Stimulated activated CD4-positive, alpha-beta T cell treated with anti-CD3 and anti-CD28 coated beads, Interleukin-2, amount 100 ng/mL, for 48 hours (primary cell): Measurements from ENCODE around the gene SMC3.

Experiments
- DNase-seq, 2 donors: peaks; one replicate each; pipeline ENCODE4 v3.0.0-alpha.2; 2020

The SMC3 gene

DNA sequence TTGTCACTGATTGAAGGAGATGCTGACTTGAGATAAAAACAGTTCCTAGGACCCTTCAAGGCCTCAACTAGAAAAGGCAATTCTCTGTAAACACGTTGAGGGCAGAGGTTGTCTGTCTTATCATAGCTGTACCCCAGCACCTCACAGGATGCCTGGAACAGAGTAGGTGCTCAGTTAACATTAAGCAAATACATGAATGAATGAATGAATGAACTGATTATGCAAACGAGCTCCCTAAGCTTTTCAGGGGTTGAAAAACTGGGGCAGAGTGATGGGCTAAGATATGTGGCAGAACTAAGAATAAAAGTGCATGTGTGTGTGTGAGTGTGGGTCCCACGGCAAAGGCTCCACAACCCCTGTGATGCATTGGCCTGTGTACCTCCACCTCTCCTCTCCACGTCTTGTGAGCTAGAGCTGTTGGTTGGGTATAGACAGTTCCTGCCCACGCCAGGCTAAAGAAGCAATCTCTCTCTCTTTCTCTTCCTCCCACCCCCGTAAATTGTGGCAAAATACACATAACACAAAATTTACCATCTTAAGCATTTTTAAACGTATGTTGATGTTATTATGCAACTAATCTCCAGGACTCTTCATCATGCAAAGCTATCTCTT is 20.9 kb upstream of the SMC3 start:
- DNase-seq = no peak

DNA sequence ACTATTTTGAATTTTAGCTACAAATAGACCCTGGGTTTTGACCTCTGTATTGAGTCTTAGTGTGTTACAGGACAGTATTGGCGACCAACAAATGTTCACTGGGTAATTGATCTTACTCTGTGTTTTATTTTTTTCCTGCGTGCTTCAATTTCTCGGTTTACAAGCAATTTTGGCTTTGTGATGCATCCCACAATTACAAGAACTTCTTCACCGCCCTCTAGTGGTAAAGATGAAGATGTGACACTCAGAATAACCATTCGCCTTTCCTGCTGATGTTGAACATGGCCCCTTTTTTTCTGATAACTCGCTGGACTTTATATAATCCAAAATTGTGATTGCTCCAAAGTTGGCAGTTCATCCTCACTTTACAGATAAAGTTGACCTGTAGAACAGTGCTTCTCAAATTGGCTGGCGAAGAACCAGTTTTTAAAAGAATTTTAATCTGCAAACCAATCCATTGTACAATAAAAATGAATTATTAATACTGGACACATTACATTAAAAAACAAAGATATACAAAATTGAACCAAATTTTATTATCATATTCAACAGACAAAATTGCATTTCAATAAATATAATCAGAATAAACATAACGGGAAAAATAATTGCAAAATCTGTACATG is 20.2 kb upstream of the SMC3 start:
- no peak for DNase-seq

DNA sequence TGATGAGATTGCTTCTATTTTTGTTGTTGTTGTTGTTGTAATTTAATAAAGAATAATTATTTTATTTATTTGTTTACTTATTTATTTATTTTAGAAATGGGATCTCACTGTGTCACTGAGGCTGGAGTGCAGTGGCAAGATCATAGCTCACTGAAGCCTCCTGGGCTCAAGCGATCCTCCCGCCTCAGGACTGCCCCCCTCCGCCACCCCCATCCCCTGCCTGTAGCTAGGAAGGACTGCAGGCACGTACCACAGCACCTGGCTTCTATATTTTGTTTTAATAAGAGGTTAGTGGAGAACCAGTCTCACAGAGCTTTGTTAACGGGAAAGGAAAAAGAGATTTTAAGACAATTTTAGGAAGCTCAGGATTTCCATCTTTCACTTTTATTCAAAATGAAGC is 19.5 kb upstream of the SMC3 start:
- DNase-seq = no peak

DNA sequence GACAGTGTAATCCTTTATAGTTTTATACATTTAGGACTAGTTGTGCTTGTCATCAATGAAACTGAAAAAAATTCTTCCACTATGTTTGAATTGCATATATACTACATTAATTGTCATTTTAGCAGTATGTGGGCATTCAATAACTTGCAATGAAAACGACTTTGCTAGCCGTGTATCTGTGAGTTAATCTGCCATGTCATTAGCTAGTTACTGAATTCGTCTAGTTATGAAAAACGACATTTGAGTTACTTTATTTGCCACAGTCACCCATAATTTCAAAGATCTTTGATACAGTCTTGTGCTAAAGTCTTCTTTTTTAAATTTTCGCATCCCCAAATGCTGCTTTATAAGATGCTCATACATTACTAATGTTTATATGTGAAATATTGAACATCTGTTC is 18.3 kb upstream of the SMC3 start:
- no peak for DNase-seq

DNA sequence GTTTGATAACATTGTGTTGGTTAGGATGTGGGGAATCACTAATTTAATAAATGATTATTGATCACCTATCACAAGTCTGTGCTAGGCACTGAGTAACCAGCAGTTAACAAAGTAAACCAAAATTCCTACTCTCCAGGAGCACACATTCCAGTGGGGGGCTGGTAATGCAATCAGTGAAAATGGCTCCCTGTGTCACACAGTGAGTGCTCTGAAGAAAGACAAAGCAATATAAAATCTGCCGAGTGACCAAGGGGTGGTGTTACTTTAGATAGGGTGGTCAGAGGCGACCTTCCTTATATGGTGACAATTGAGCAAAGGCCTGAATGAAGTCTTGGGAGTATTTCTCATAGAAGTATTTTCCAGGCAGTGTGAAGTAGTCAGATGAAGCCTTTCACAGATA is 13.6 kb upstream of the SMC3 start:
- no peak for DNase-seq

DNA sequence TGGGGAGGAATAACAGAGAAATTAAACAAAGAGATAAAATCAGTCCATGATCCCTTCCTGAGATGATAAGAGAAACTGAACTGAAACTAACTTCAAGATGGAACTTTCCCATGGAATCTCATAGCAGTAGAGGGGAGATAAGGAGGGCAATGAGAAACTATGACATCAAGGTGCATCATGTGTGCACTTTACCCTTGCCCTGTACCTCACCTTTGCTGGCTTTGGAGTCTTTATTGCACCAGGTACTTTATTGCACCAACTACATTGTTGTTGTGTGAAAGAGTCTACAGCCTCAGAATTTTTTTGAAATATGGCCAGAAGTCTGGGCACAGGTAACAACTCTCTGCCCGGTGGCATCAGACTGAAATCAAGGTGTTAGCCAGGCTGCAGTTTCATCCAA is 11.2 kb upstream of the SMC3 start:
- DNase-seq = no peak

DNA sequence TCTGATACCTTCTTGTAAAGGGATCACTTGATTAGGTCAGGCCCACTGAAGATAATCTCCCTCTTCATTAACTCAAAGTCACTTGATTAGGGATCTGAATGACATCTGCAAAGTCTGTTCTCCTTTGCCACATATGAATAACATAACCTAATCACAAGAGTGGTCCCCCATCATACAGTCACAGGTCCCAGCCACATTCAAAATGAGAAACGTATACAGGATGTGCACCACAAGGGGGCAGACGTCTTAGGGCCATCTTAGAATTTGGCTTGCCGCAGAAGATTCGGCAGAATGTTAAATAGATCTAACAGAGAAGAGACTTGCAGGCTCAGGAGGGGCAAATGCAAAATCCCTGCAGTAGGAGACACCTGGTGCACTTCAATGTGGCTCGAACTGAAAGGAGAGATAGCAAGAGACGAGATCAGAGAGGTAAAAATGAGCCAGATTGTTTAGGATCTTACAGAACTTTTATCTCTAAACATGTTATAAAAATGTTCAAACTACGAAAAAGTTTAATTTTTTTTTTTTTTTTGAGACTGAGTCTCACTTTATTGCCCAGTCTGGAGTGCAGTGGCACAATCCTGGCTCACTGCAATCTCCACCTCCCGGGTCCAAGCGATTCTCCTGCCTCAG is 10.4 kb upstream of the SMC3 start:
- DNase-seq = peak; percentile 66

DNA sequence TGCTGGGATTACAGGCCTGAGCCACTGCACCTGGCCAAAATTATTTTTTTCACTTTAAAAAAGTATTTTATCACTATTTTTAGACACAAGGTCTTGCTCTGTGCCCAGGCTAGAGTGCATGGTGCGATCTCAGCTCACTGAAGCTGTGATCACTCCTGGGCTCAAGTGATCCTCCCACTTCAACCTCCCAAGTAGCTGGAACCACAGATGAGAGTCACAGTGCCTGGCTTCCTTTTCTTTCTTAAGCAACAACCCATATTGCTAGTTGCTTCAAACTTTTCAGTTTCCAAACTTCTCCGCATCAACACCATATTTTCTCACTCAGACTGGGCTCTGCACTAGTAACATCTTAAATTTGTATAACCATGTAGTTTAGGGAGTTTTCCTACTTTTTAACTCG is 9.5 kb upstream of the SMC3 start:
- no peak for DNase-seq

DNA sequence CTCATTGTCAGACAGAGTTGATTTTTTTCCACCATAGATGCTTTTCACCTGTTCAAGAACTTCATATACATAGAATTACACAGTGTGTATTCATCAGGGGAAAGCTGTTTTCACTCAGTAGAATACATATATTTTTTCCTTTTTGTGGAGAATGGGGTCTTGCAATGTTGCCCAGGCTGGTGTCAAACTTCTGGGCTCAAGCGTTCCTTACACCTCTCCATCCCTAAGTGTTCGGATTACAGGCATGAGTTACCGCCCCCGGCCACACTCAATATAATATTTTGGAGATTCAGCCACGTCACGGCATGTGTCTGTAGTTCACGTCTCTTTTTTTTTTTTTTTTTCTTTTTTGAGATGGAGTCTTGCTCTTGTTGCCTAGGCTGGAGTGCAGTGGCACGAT is 7.5 kb upstream of the SMC3 start:
- no peak for DNase-seq

DNA sequence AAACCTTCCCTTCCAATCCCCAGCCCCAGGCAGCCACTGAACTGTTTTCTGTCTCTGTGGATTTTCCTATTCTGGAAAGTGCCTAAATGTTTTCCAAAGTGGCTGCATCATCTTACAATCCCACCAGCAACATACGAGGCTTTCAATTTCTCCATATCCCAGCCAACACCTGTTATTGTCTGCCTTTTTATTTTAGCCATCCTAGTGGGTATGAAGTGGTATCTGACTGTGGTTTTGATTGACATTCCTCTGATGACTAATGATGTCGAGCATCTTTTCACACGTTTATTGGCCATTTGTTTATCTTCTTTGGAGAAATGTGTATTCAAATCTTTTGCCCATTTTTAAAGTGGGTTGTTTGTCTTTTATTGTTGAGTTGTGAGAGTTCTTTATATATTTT is 6.2 kb upstream of the SMC3 start:
- no peak for DNase-seq

DNA sequence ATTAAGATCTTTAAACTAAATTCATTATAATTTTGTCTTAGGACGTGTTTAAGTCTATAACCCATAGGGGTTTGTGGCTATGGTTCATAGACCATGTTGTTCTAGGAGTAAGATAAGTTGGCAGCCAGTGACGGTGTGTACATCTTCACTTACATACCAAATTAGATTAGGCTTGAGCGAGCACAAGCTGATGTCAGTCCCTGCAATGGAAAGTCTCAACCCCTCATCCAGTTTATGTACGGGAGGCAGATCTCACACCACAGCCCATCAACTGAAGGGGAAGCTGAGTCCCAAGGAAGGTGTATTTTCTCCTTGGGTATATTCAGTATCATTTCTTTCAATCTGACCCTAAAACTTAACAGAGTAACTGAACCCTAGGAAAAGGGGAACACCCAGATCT is 5.1 kb upstream of the SMC3 start:
- DNase-seq = no peak

DNA sequence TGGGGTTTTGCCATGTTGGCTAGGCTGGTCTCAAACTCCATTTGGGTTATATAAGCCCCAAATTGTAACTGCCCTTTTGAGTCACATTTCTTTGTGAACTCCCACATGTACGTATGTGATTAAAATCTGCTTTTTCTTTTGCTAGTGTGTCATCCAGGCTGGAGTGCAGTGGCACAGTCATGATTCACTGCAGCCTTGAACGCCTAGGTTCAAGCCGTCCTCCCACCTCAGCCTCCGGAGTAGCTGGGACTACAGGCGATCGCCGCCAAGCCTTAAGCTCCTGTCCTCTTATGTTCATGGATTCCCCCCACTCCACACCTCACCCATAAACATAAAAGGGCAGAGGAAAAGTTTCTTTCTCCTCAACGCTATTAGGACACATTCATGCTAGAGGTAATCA is 4.4 kb upstream of the SMC3 start:
- DNase-seq = no peak

DNA sequence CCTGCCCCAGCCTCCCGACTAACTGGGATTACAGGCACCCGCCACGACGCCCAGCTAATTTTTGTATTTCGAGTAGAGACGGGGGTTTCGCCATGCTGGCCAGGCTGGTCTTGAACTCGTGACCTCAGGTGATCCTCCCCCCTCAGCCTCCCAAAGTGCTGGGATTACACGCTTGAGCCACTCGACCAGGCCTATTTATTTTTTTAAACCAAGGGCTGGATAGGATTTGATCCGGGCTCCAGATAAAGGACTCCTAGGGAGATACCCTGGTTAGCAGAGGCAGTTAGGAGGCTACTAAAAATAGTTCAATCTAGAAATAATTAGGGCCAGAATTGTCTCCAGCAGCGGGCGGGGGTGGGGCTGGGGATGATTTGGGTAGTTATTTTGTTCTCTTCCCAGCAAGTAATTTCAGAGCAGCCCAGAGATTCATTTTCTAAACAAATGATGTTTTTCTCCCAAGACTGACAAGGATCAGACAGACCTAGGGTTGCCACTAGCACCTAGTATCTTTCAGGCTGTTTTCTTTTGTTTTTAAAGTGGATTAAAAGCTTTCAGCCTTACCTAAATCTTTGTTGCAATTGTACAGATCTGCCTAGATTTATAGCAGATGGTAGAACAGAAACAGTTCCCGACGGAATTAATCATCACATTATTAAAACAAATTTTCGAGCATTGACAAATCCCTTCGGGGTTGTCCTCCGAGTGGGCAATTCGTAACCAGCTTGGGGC is 859 bp upstream of the SMC3 start:
- DNase-seq = no peak

DNA sequence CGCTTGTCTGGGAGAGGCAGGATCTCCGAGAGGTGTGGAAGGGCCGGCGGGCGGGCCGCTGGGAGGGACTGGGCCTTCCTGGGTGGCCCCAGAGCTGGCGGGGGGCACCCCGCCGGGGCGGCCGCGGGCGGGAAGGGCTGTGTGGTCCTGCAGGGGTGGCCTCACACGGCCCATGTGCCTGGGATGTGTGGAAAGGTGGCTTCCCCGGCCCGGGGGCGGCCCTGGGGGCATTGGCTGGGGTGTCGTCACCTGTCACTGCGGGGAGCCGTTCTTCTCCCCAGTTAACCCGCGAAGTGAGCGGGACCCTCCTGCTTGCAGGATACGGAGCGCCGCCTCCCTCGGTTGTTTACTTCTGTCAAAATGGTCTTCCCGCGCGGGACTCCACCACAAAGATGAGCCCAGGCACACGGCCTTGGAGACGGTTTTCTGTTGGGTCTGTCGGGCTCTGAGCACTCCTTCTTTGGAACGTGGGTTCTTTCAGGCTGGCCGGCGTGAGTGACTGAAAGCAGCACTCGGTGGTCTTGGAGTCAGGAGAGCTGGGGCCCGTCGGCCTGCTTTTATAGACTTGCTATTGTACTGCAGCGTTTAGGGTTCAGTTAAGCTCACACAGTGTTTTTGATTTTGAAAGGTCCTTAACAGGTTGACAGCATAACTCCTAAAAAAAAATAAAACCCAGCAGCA is 700 bp downstream of the SMC3 start:
- peak; percentile 26 to 43 for DNase-seq

DNA sequence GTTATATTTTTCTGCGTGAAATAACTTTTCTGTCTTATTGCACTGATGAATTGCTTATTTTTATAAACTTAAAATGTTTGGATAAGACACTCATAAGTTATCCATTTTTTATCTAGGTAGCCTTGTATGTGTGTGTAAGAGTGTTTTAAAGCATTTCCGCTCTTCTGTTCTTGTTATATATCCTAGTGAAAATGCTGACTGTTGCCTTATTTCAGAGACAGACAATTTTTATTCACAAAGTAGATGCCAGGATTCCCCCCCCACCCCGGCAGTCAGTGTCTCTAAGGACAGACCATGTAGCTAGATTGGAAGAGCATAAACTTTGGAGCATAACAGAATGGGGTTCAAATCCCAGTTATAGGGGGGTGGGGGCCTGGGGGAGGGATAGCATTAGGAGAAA is 1.6 kb downstream of the SMC3 start:
- no peak for DNase-seq

DNA sequence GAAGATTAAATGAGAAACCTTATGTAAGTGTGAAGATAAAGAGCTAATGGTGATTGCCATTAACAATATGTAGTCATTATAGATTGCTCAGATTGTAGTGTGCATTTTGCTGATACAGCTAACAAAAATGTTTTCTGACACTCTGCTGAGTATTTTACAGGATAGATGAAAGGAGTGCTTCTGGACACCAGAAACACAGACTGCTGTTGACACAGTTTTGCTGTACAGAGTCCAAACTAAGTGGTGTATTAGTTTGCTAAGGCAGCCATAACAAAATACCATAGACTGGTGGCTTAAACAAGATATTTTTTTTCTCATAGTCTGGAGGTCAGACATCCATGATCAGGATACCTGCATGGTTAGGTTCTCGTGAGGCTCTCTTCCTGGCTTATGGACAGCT is 2.2 kb downstream of the SMC3 start:
- no peak for DNase-seq

DNA sequence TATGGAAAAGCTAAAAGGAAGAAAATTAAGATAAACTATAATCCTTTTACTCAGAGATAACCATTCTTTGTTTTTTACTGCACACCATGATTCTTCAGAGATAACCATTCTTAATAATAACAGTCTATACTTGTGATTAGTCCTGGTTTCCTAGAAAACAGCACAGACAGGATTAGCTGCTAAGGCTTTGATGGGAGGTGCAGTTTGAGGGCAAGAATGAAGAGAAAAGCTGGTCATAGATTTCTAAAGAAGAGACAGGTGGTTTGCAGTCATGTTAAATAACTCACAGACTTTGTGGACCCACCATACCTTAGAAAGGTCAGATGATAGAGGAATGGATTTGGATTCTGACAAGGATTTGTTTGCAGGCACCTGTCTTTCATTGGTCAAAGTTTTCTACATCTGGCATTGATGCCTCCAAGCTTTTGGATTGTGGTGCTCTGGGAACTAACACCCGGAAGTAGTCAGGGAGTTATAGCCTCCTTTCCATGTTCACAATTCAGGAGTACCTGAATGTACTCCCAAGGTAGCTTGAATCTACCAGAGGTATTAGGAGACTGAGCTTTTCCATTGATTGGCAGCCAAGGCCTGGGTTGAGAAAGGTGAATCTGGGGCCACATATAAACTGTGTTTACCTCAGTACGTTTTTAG is 3.7 kb downstream of the SMC3 start:
- DNase-seq = no peak

DNA sequence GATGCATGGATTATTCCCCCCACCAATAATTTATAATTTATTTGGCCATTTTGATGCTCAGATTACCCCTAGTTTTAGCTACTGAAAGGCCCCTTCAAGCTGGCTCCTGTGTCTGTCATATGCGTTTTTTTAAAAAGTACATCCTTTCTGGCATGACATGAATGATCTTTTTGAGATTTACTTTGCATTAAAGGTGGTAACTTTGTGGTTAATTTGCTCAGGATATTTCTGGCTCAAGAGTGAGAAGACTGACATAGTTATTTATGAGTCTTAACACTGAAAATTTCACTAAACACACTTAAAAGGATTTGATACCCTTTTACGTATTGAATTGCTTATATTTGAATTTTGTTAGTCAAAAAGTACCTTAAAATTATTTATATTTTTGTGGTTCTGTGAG is 5.4 kb downstream of the SMC3 start:
- DNase-seq = no peak

DNA sequence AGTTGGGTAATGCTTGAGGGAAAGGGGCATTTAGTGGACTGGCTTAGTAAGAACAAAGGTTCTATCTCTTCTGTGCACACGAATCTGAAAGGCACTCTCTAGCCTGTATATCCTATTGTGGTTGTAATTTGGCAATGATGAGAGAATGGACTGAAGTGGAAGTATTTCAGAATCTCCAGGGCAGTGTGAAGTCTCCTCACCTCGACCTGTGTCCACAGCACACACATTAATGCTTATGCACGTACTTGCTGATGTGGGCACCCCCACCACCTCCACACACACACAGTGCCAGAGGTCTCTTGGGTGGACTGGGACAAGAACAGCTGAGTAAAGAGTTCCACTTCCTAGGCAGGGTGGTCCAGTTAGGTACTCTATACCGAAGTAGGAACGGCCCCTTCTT is 6.9 kb downstream of the SMC3 start:
- no peak for DNase-seq

DNA sequence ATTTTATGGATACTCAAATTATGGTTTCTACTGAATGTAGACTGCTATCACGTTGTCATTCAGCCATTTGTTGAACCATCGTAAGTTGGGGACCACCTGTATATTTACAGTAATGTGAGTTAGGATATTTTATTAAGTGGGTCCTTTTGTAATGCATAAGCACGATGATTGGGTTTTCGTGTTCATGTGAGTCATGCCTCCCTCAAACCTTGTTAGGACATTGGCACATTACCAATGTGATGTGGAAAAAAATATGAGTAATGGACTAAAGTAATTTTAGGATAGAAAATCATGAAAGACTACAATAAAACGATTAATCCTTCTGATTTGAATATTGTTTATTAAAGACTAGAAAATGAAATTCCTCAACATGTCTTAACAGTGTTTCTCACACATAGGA is 8.7 kb downstream of the SMC3 start:
- no peak for DNase-seq

DNA sequence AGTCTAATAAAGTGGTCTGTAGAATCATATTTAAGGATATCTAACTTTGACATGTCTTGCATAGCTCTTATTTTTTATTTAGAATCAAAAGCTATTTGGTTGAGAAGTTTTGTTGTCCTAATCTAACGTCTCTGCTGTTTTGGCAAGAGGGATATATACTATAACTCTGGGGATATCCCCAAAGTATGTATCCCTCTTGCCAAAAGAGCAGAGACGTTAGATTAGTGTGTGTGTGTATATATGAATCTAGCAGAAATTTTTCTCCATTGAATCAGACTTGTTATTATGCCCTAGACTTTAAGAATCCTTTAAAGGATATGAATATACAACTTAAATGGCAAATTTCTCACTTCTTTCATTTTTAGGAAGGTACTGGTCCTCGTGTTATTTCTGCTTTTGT is 9.6 kb downstream of the SMC3 start:
- no peak for DNase-seq

DNA sequence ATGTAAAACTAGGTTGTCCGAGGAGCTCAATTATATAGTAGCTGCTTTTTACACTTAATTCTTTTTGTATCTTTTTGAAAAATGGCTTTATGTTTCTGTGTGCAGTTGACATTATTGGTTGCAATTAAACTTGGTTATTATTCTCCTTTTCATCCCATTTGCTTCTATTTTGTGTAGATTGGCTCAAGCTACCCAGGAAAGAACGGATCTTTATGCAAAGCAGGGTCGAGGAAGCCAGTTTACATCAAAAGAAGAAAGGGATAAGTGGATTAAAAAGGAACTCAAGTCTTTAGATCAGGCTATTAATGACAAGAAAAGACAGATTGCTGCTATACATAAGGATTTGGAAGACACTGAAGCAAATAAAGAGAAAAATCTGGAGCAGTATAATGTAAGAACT is 16.5 kb downstream of the SMC3 start:
- no peak for DNase-seq

DNA sequence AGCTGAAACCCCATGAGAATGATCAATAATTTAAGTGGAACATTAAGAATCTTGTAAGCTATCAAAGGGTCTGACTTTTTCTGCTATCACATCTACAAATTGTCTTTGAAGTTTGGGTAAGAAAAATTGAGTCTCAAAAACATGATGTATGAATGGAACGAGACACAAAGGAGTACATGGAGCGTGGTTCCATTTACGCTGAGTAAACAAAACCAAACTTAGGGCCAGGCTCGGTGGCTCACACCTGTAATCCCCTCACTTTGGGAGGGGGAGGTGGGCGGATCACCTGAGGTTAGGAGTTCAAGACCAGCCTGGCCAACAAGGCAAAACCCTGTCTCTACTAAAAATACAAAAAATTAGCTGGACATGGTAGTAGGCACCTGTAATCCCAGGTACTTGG is 24.3 kb downstream of the SMC3 start:
- DNase-seq = no peak
